ENCODE results near the gene HIGD1C. TPM values are rescaled to one million over a fixed set of nuclear protein-coding genes. Genes with fewer than 3 reads are reported as not detected.

The HIGD1C gene
- total and polyA plus RNA-seq, 2 of the 8 experiments (the other 6 are each of a cell fraction or from before 2014, with no cell fraction given) = not detected

DNA sequence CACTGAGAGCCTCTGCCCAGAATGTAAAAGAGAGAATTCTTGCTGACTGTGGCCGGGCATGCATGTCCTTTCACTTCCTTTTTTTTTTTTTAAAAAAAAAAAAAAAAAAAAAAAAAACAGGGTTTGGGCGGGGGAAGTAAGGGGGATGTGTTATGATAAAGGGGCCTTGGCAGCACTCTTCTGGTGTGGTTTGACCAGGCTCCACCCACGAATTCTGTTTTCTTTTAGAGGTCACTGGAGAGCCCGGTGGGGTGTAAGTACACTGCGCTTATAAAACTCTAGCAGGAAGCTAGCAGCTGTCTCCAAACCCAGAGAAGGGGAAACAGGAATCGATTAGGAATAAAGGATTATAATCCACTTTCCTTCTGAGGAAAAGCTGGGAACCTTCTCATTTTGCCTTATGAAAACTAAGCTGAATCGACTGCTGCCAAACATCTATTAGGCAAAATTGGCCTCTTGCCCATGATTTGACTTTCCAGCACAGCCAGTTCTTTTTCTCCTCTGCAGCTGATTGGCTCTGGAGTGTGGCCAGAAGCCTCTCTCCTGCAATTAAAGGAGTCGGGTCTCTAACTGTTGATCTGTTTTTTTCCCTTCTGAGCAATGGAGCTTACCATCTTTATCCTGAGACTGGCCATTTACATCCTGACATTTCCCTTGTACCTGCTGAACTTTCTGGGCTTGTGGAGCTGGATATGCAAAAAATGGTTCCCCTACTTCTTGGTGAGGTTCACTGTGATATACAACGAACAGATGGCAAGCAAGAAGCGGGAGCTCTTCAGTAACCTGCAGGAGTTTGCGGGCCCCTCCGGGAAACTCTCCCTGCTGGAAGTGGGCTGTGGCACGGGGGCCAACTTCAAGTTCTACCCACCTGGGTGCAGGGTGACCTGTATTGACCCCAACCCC, 27.7 kb upstream of the HIGD1C start:
- H3K9ac ChIP-seq (replicated peaks in 1 of 4; ENCODE audit: extremely low read depth in 1 of 4, low read depth in 3 of 4, low read length in 3 of 4) = no peak overlapping the region
- H3K27me3 ChIP-seq (replicated peaks in 1 of 4; ENCODE audit: control insufficient read depth in 3 of 4, extremely low read depth in 1 of 4, insufficient read depth in 3 of 4, low read length in 3 of 4) = no peaks in the 10 kb centered on the region
- TF ChIP-seq MAX (IDR thresholded peaks at IDR 0.05) (no peak), JUN (IDR thresholded peaks at IDR 0.05; ENCODE audit: low read depth, low read length) (no peak), RXRA (IDR thresholded peaks at IDR 0.05; ENCODE audit: insufficient read depth, low read depth, low read length) (no peak), ZNF274 (IDR thresholded peaks at IDR 0.05; ENCODE audit: borderline replicate concordance, extremely low read depth, low read length) (no peak), ASH2L (IDR thresholded peaks at IDR 0.05; ENCODE audit: low read length) (no peak), CHD1 (IDR thresholded peaks at IDR 0.05; ENCODE audit: low read depth, low read length) (no peak), POLR2AphosphoS5 (IDR thresholded peaks at IDR 0.05; ENCODE audit: low read depth, low read length) (no peak), NRF1 (IDR thresholded peaks at IDR 0.05; ENCODE audit: low read depth, low read length) (no peak), KDM5A (IDR thresholded peaks at IDR 0.05; ENCODE audit: low read length) (no peak), RFX5 (IDR thresholded peaks at IDR 0.05; ENCODE audit: borderline replicate concordance, low read depth, low read length) (no peak), CBX5 (IDR thresholded peaks at IDR 0.05; ENCODE audit: low read depth, low read length) (no peak)

More for the DNA sequence above, 27.7 kb upstream of the HIGD1C start:
- peak overlapping the region; percentile 55 for H2BK120ac ChIP-seq (replicated peaks; ENCODE audit: low read depth, low read length)
- DNase-seq (ENCODE audit: low read depth in 1 of 2, low spot score in 2 of 2) (peak in 1 of 2 experiments; percentile 63), FAIRE-seq (no peak)
- no peak overlapping the region for H3K23ac ChIP-seq (ENCODE audit: insufficient read length)
- peak overlapping the region; percentile 34 for H4K5ac ChIP-seq (ENCODE audit: insufficient read length, low read depth, low read length)
- no peaks in the 10 kb centered on the region for H3K36me3 ChIP-seq (ENCODE audit: control insufficient read depth in 2 of 4, insufficient read depth in 4 of 4, low read length in 3 of 4)
- peak overlapping the region; percentile 65 to 68 for H3K4me2 ChIP-seq (ENCODE audit: insufficient read depth in 1 of 2, low read depth in 2 of 2, low read length in 2 of 2)
- peak overlapping the region; percentile 69 for H4K91ac ChIP-seq (replicated peaks; ENCODE audit: insufficient read length, low read length)
- WGBS, 2 experiments (ENCODE audit: extremely low coverage in 1 of 2, insufficient coverage in 1 of 2, insufficient read length in 1 of 2, insufficient replicate concordance in 2 of 2, low coverage in 1 of 2, low lambda C conversion rate in 2 of 2, missing lambda C conversion rate in 1 of 2) = 15% methylated on average over 13 of the region's 13 CpGs; no CpG with 5 or more reads in 1 of the 2 experiments
- 0 out of 2 replicates have a peak overlapping the region, but pooled peaks have one; percentile 36 for H2BK15ac ChIP-seq (ENCODE audit: low read length)
- H3K18ac ChIP-seq (ENCODE audit: extremely low read depth, low read length) = peak overlapping the region; percentile 75; the same call in 1 of the 2 replicates
- H3K4ac ChIP-seq (replicated peaks; ENCODE audit: insufficient read length, low read depth, low read length) = no peak overlapping the region
- H3K9me3 ChIP-seq (ENCODE audit: insufficient read depth in 2 of 2, low read depth in 1 of 2, low read length in 1 of 2) = no peaks in the 10 kb centered on the region
- H3K23me2 ChIP-seq (ENCODE audit: low read depth, low read length) = peaks cover 4% of the 10 kb centered on the region
- H3K4me3 ChIP-seq (ENCODE audit: extremely low read depth in 1 of 4, insufficient read depth in 2 of 4, low read depth in 3 of 4, low read length in 4 of 4) = peak overlapping the region in 3 of 4 experiments; percentile 30 to 54 (median 31); a peak in 5 of 8 replicates
- H3K79me2 ChIP-seq (ENCODE audit: control insufficient read depth in 1 of 2, insufficient read depth in 2 of 2, low read length in 2 of 2) = peaks cover 0 to 16% of the 10 kb centered on the region in 2 experiments; a peak in 2 of 4 replicates
- H2BK12ac ChIP-seq (ENCODE audit: low read depth, low read length) = 0 out of 2 replicates have a peak overlapping the region, but pooled peaks have one; percentile 55
- H2AK5ac ChIP-seq (ENCODE audit: low read depth, low read length) = no peak overlapping the region
- H2BK20ac ChIP-seq (ENCODE audit: low read length) = no peak overlapping the region
- H4K8ac ChIP-seq (ENCODE audit: extremely low read depth, insufficient read depth, low read length) = no peak overlapping the region
- no peaks in the 10 kb centered on the region for H4K20me1 ChIP-seq (replicated peaks in 1 of 2; ENCODE audit: control insufficient read depth in 1 of 2, insufficient read depth in 2 of 2, low read length in 2 of 2)
- POLR2A ChIA-PET (ENCODE audit: partially characterized antibody) = interaction anchor here (0.6 to 2.1 kb wide), 6 partner anchors 10 to 158 kb away, joined by 3 to 6 read pairs (median 4); partner anchors contain the start of gene CSRNP2
- CTCF ChIA-PET (ENCODE audit: partially characterized antibody) = interaction anchor here (0.6 to 1.2 kb wide), 2 partner anchors 25 to 718 kb away, joined by 3 to 4 read pairs; no protein-coding TSS in a partner anchor
- H2AFZ ChIP-seq (ENCODE audit: low read length) = peak overlapping the region; percentile 55
- peaks cover 0 to 12% (median 8%) of the 10 kb centered on the region in 4 experiments; a peak in 6 of 7 replicates for H3K4me1 ChIP-seq (replicated peaks in 1 of 4; ENCODE audit: control insufficient read depth in 3 of 4, insufficient read depth in 4 of 4, low read length in 3 of 4)
- no peak overlapping the region for H3K14ac ChIP-seq (ENCODE audit: insufficient read length)
- peak overlapping the region; percentile 1 for H3K56ac ChIP-seq (replicated peaks; ENCODE audit: insufficient read length, low read depth, low read length)
- no peak overlapping the region; the same call in 1 of the 2 replicates for H3K27ac ChIP-seq (ENCODE audit: low read depth, low read length)
- no peak overlapping the region; the same call in 1 of the 2 replicates for H2BK5ac ChIP-seq (ENCODE audit: low read depth, low read length)
- H3K79me1 ChIP-seq (ENCODE audit: low read depth, low read length) = no peaks in the 10 kb centered on the region

All from H1 (cell line).